Esophagus muscularis mucosa (tissue), 4 donors: ENCODE measurements around the gene MAGI3. TPM values are rescaled to one million over a fixed set of nuclear protein-coding genes. Genes with fewer than 3 reads are reported as not detected.
"Not testable (repeated sequence)": the region's sequence is repeated elsewhere in the genome, so short reads cannot be mapped to it uniquely, and the experiment has no call there.

Source experiments
- DNase-seq: peaks from one replicate; pipeline ENCODE4 v3.0.0-alpha.2; 2017; ENCODE audit errors: extremely low spot score
- H3K27ac ChIP-seq, 4 donors: fragments of 200-600 bp; sonication (generic); replicated peaks in 1 of 4; 1 replicate in 3 of 4; 2 replicates in 1 of 4; pipeline ENCODE4 v1.5.1; 2016 to 2019; ENCODE audit warnings: mild to moderate bottlenecking in 1 of 4
- H3K27me3 ChIP-seq, 4 donors: fragments of 200-600 bp; sonication (generic); one replicate each; pipeline versions ENCODE4 v1.5.1 to v1.6.0; 2016 to 2019
- H3K36me3 ChIP-seq, 4 donors: fragments of 200-600 bp; sonication (generic); one replicate each; pipeline ENCODE4 v1.5.1; 2016 to 2019
- H3K4me1 ChIP-seq, 4 donors: fragments of 200-600 bp; sonication (generic); one replicate each; pipeline ENCODE4 v1.5.1; 2016 to 2019
- H3K4me3 ChIP-seq, 4 donors: fragments of 200-600 bp; sonication (generic); 1 replicate in 2 of 4; 2 replicates in 2 of 4; pipeline ENCODE4 v1.5.1; 2016 to 2019; ENCODE audit warnings: mild to moderate bottlenecking in 4 of 4, moderate library complexity in 1 of 4
- H3K9me3 ChIP-seq, 4 donors: fragments of 200-600 bp; sonication (generic); 1 replicate in 3 of 4; 2 replicates in 1 of 4; pipeline ENCODE4 v1.5.1; 2016 to 2019
- CTCF ChIP-seq, 3 experiments: fragments of 200-600 bp in 2 of 3; fragments of 450-650 bp in 1 of 3; sonication (generic) in 2 of 3; IDR thresholded peaks; one replicate each; pipeline ENCODE4 v1.5.1; 2017 to 2019; ENCODE audit warnings: antibody characterized with exemption in 3 of 3, mild to moderate bottlenecking in 2 of 3, moderate library complexity in 1 of 3
- EP300 ChIP-seq: sonication (generic); formaldehyde crosslinking; IDR thresholded peaks from one replicate; pipeline ENCODE4 v1.6.1; 2017; ENCODE audit warnings: antibody characterized with exemption
- POLR2A ChIP-seq: fragments of 450-650 bp; IDR thresholded peaks from one replicate; pipeline ENCODE4 v1.6.1; 2017; ENCODE audit warnings: antibody characterized with exemption, moderate library complexity, mild to moderate bottlenecking, low read depth
- POLR2AphosphoS5 ChIP-seq, 2 donors: sonication (generic); formaldehyde crosslinking; IDR thresholded peaks; one replicate each; pipeline ENCODE4 v1.6.1; 2017; ENCODE audit warnings: antibody characterized with exemption in 2 of 2
- WGBS: methylation state at CpG from one replicate; pipeline ENCODE4 v1.1.5; 2018; 5-methylcytosine and 5-hydroxymethylcytosine counted together
- intact Hi-C: fragments of 100-400 bp; cut with DNase I; formaldehyde crosslinking; loops from one replicate; pipeline ENCODE4 v1.15.1; 2023
- total RNA-seq, 4 donors: library from RNA; depleted of rRNA; stranded (reverse); fragments of >200 nt; gene quantifications; one replicate each; pipeline versions ENCODE4 v1.1.0 to v1.2.1, GENCODE V29; 2016

The MAGI3 gene
- total RNA-seq, 4 donors from 2014 or later, result 14.6 to 21.7 (median 16.4) TPM

GRCh38 chr1:113403065-113403464, 12.8 kb downstream of the MAGI3 start:
- Histone ChIP-seq H3K27ac (no peak overlapping the region), H3K4me1 (peaks cover 0 to 31% (median 20%) of the 10 kb centered on the region in 4 donors), H3K27me3 (no peaks in the 10 kb centered on the region), H3K4me3 (no peak overlapping the region), H3K9me3 (no peaks in the 10 kb centered on the region), H3K36me3 (no peaks in the 10 kb centered on the region)
- 14% methylated on average over 1 of the region's 1 CpG for WGBS
- no peak for TF ChIP-seq CTCF (IDR thresholded peaks at IDR 0.05)
- TF ChIP-seq POLR2AphosphoS5 (IDR thresholded peaks at IDR 0.05), result no peak
- no peak for TF ChIP-seq EP300
- TF ChIP-seq POLR2A, result no peak
- no peak for DNase-seq
- intact Hi-C loops, result no loop called here

GRCh38 chr1:113405573-113405972, 15.3 kb downstream of the MAGI3 start:
- peaks cover 0 to 48% (median 23%) of the 10 kb centered on the region in 4 donors for H3K4me1 ChIP-seq
- WGBS, result 75% methylated on average over 2 of the region's 2 CpGs
- no peaks in the 10 kb centered on the region for H3K9me3 ChIP-seq
- H3K27me3 ChIP-seq, result no peaks in the 10 kb centered on the region
- TF ChIP-seq CTCF (IDR thresholded peaks at IDR 0.05) (no peak), POLR2A (no peak)
- no peaks in the 10 kb centered on the region for H3K36me3 ChIP-seq
- intact Hi-C loops, result no loop called here
- no peak overlapping the region for H3K4me3 ChIP-seq
- no peak for DNase-seq
- H3K27ac ChIP-seq, result no peak overlapping the region

- intact Hi-C loops, DNase-seq, H3K9me3 ChIP-seq, H3K4me3 ChIP-seq, H3K27me3 ChIP-seq, H3K36me3 ChIP-seq, H3K27ac ChIP-seq: not testable (repeated sequence)
- WGBS, result 95% methylated on average over 4 of the region's 4 CpGs
- H3K4me1 ChIP-seq, result peaks cover 0 to 50% (median 29%) of the 10 kb centered on the region in 4 donors
Observed at GRCh38 chr1:113406149-113406548, 15.8 kb downstream of the MAGI3 start.

- TF ChIP-seq POLR2AphosphoS5 (IDR thresholded peaks at IDR 0.05) (no peak), CTCF (IDR thresholded peaks at IDR 0.05) (no peak), POLR2A (no peak), EP300 (no peak)
- Histone ChIP-seq H3K4me1 (peaks cover 0 to 33% (median 21%) of the 10 kb centered on the region in 4 donors), H3K27me3 (no peaks in the 10 kb centered on the region), H3K4me3 (no peak overlapping the region), H3K36me3 (no peaks in the 10 kb centered on the region), H3K9me3 (no peaks in the 10 kb centered on the region), H3K27ac (no peak overlapping the region)
- DNase-seq, result no peak
- intact Hi-C loops, result no loop called here
Observed at GRCh38 chr1:113409363-113409762, 19.0 kb downstream of the MAGI3 start.

- peaks cover 0 to 40% (median 29%) of the 10 kb centered on the region in 4 donors for H3K4me1 ChIP-seq
- H3K27ac ChIP-seq, H3K27me3 ChIP-seq, intact Hi-C loops, DNase-seq, H3K4me3 ChIP-seq, H3K9me3 ChIP-seq, H3K36me3 ChIP-seq: not testable (repeated sequence)
- whole genome bisulfite sequencing, result 99% methylated on average over 4 of the region's 4 CpGs
Observed at GRCh38 chr1:113412020-113412419, 21.7 kb downstream of the MAGI3 start.

- 77% methylated on average over 6 of the region's 6 CpGs for WGBS
Observed at GRCh38 chr1:113415310-113416070, 25.2 kb downstream of the MAGI3 start.

GRCh38 chr1:113416071-113416470, 25.8 kb downstream of the MAGI3 start:
- peaks cover 0 to 12% (median 10%) of the 10 kb centered on the region in 4 donors for H3K4me1 ChIP-seq
- H3K4me3 ChIP-seq, DNase-seq, H3K27me3 ChIP-seq, H3K9me3 ChIP-seq, intact Hi-C loops, H3K36me3 ChIP-seq, H3K27ac ChIP-seq: not testable (repeated sequence)

More at GRCh38 chr1:113415310-113416070, 25.2 kb downstream of the MAGI3 start:
- Histone ChIP-seq H3K36me3 (no peaks in the 10 kb centered on the region), H3K9me3 (no peaks in the 10 kb centered on the region), H3K4me1 (peaks cover 0 to 18% (median 15%) of the 10 kb centered on the region in 4 donors), H3K4me3 (no peak overlapping the region), H3K27ac (peak overlapping the region in 1 of 4 donors; percentile 21), H3K27me3 (no peaks in the 10 kb centered on the region)
- TF ChIP-seq POLR2A, result no peak
- TF ChIP-seq EP300, result no peak
- no peak for TF ChIP-seq POLR2AphosphoS5 (IDR thresholded peaks at IDR 0.05)
- TF ChIP-seq CTCF (IDR thresholded peaks at IDR 0.05), result no peak
- intact Hi-C loops, result no loop called here
- no peak for DNase-seq
